Gastroesophageal sphincter (tissue), 4 donors: Measurements from ENCODE around the gene UBE2S. TPM values are rescaled to one million over a fixed set of nuclear protein-coding genes. Genes with fewer than 3 reads are reported as not detected.

ENCODE experiments used
- ATAC-seq: fragments of 150-250 bp; one replicate; pipeline ENCODE4 v1.9.1; 2016; ENCODE audit warnings: mild to moderate bottlenecking, moderate library complexity
- H3K27ac ChIP-seq, 4 donors: fragments of 200-600 bp; sonication (generic) in 3 of 4; 1 replicate in 3 of 4; 2 replicates in 1 of 4; pipeline ENCODE4 v1.5.1; 2016 to 2019
- H3K27me3 ChIP-seq: fragments of 200-600 bp; sonication (generic); one replicate; pipeline ENCODE4 v1.5.1; 2019
- H3K36me3 ChIP-seq, 2 donors: fragments of 200-600 bp; sonication (generic); one replicate each; pipeline ENCODE4 v1.5.1; 2019; ENCODE audit warnings: control low read depth in 1 of 2
- H3K4me1 ChIP-seq, 3 donors: fragments of 200-600 bp; sonication (generic); 1 replicate in 2 of 3; 2 replicates in 1 of 3; pipeline ENCODE4 v1.5.1; 2016 to 2019; ENCODE audit warnings: control low read depth in 2 of 3
- H3K4me3 ChIP-seq, 2 donors: fragments of 200-600 bp; sonication (generic); one replicate each; pipeline ENCODE4 v1.5.1; 2019; ENCODE audit warnings: mild to moderate bottlenecking in 1 of 2, moderate library complexity in 1 of 2
- H3K9me3 ChIP-seq, 3 donors: fragments of 200-600 bp; sonication (generic); one replicate each; pipeline ENCODE4 v1.5.1; 2017 to 2019; ENCODE audit warnings: control low read depth in 2 of 3
- CTCF ChIP-seq, 4 experiments: fragments of 200-600 bp in 2 of 4; fragments of 450-650 bp in 2 of 4; sonication (generic) in 1 of 4; IDR thresholded peaks; one replicate each; pipeline ENCODE4 v1.5.1; 2017 to 2019; ENCODE audit warnings: antibody characterized with exemption in 4 of 4, mild to moderate bottlenecking in 2 of 4, moderate library complexity in 2 of 4
- EP300 ChIP-seq: sonication (generic); formaldehyde crosslinking; IDR thresholded peaks from one replicate; pipeline ENCODE4 v1.6.1; 2017; ENCODE audit warnings: antibody characterized with exemption, mild to moderate bottlenecking
- POLR2A ChIP-seq, 2 donors: fragments of 450-650 bp; IDR thresholded peaks; one replicate each; pipeline ENCODE4 v1.6.1; 2017; ENCODE audit warnings: antibody characterized with exemption in 2 of 2, mild to moderate bottlenecking in 2 of 2, moderate library complexity in 1 of 2
- POLR2AphosphoS5 ChIP-seq: sonication (generic); formaldehyde crosslinking; IDR thresholded peaks from one replicate; pipeline ENCODE4 v1.6.1; 2017; ENCODE audit warnings: antibody characterized with exemption
- WGBS, 2 donors: methylation state at CpG; one replicate each; pipeline ENCODE4 v1.1.5; 2018; ENCODE audit warnings: low coverage in 1 of 2; 5-methylcytosine and 5-hydroxymethylcytosine counted together
- total RNA-seq, 4 donors: library from RNA; depleted of rRNA; stranded (reverse); fragments of >200 nt; gene quantifications; one replicate each; pipeline ENCODE4 v1.1.0, GENCODE V29; 2016

Gene UBE2S
- total RNA-seq, 4 donors from 2014 or later, result 12.6 to 17.7 (median 15.4) TPM

GRCh38 chr19:55385724-55386492, 21.7 kb downstream of the UBE2S start, which contains the start of gene RPL28:
RPL28 (plus strand) TSS chr19:55385932; CDS start chr19:55386358, 426 bp downstream.
- Histone ChIP-seq H3K27me3 (no peaks in the 10 kb centered on the region), H3K27ac (peak within 1 kb of the TSS; percentile 74 to 98 (median 92)), H3K9me3 (no peaks in the 10 kb centered on the region), H3K4me3 (peak within 1 kb of the TSS; percentile 76 to 79), H3K36me3 (peaks cover 0 to 38% of the 10 kb centered on the region in 2 donors), H3K4me1 (peaks cover 0 to 68% (median 44%) of the 10 kb centered on the region in 3 donors)
- 0% methylated on average over 35 of the region's 68 CpGs; no CpG with 5 or more reads in 1 of the 2 donors for WGBS, 2 donors
- peak; percentile 92 for ATAC-seq
- peak; percentile 99 for TF ChIP-seq POLR2A (IDR thresholded peaks at IDR 0.05)
- no peak for TF ChIP-seq EP300
- peak; percentile 100 for TF ChIP-seq POLR2AphosphoS5
- TF ChIP-seq CTCF (IDR thresholded peaks at IDR 0.05), result peak in 2 of 4 experiments; percentile 9 to 23

- H3K9me3 ChIP-seq, result no peaks in the 10 kb centered on the region
- 0 to 43% methylated on average over 5 to 10 of the region's 34 CpGs for WGBS, 2 donors
- peak; percentile 91 for ATAC-seq
- peaks cover 0 to 31% of the 10 kb centered on the region in 2 donors for H3K36me3 ChIP-seq
- peak overlapping the region; percentile 74 to 98 (median 92) for H3K27ac ChIP-seq
- H3K4me3 ChIP-seq, result peak overlapping the region; percentile 27 to 79
- H3K4me1 ChIP-seq, result peaks cover 0 to 60% (median 44%) of the 10 kb centered on the region in 3 donors
- no peaks in the 10 kb centered on the region for H3K27me3 ChIP-seq
- no peak for TF ChIP-seq POLR2AphosphoS5
- TF ChIP-seq POLR2A (IDR thresholded peaks at IDR 0.05), result no peak
- no peak for TF ChIP-seq CTCF (IDR thresholded peaks at IDR 0.05)
- no peak for TF ChIP-seq EP300
Observed at GRCh38 chr19:55384920-55385723, 22.5 kb downstream of the UBE2S start.

- Histone ChIP-seq H3K9me3 (no peaks in the 10 kb centered on the region), H3K27me3 (no peaks in the 10 kb centered on the region), H3K4me3 (peak within 1 kb of the TSS; percentile 27 to 79), H3K4me1 (peaks cover 0 to 52% (median 41%) of the 10 kb centered on the region in 3 donors), H3K36me3 (peaks cover 0 to 23% of the 10 kb centered on the region in 2 donors), H3K27ac (peak within 1 kb of the TSS; percentile 74 to 98 (median 92))
- ATAC-seq, result no peak
- WGBS, 2 donors, result 64% methylated on average over 5 of the region's 72 CpGs; no CpG with 5 or more reads in 1 of the 2 donors
- TF ChIP-seq CTCF (IDR thresholded peaks at IDR 0.05), result no peak
- TF ChIP-seq EP300, result no peak
- no peak for TF ChIP-seq POLR2AphosphoS5
- TF ChIP-seq POLR2A (IDR thresholded peaks at IDR 0.05), result peak in 1 of 2 donors; percentile 11
Observed at GRCh38 chr19:55384131-55384919, 23.3 kb downstream of the UBE2S start, which contains the start of gene TMEM238. TMEM238 (minus strand) TSS chr19:55384292; CDS start chr19:55384259, 33 bp downstream.

- TF ChIP-seq POLR2A (IDR thresholded peaks at IDR 0.05) (peak; percentile 9 to 19), CTCF (IDR thresholded peaks at IDR 0.05) (peak in 3 of 4 experiments; percentile 17 to 43 (median 20)), EP300 (no peak), POLR2AphosphoS5 (peak; percentile 20)
Observed at GRCh38 chr19:55383279-55384130, 24.1 kb downstream of the UBE2S start.

More at GRCh38 chr19:55383279-55384130, 24.1 kb downstream of the UBE2S start:
- Histone ChIP-seq H3K36me3 (peaks cover 0 to 14% of the 10 kb centered on the region in 2 donors), H3K27ac (peak overlapping the region in 3 of 4 donors; percentile 91 to 98 (median 92)), H3K4me3 (peak overlapping the region; percentile 27 to 79), H3K27me3 (no peaks in the 10 kb centered on the region), H3K4me1 (peaks cover 0 to 44% (median 35%) of the 10 kb centered on the region in 3 donors), H3K9me3 (no peaks in the 10 kb centered on the region)
- ATAC-seq, result peak; percentile 29
- 7 to 29% methylated on average over 7 to 11 of the region's 88 CpGs for WGBS, 2 donors
